ENCODE measurements around the gene PRR20B. TPM values are rescaled to one million over a fixed set of nuclear protein-coding genes. Genes with fewer than 3 reads are reported as not detected.

Gene PRR20B
- total RNA-seq, 1 experiment from 2014 or later: not detected

Other genes starting within 250 kb of the PRR20B start
- gene PRR20A, start 6.6 kb upstream of the PRR20B start, total RNA-seq (2014; rRNA removed; shearing (Covaris generic)): not detected in 2 replicates
- not detected in 2 replicates for gene PRR20C, start 6.6 kb downstream of the PRR20B start, total RNA-seq (2014; rRNA removed; shearing (Covaris generic))
- gene PRR20D, start 13.1 kb downstream of the PRR20B start, total RNA-seq (2014; rRNA removed; shearing (Covaris generic)): not detected in 2 replicates
- gene PRR20E, start 19.7 kb downstream of the PRR20B start, total RNA-seq (2014; rRNA removed; shearing (Covaris generic)): not detected in 2 replicates

All from SJCRH30 (cell line).